HG03571 (cell line): ENCODE data around the gene KIAA1671.

Source experiments
- ATAC-seq: cut with Tn5 transposase; IDR thresholded peaks from one replicate; pipeline ENCODE4 v1.9.1; 2021; ENCODE audit not compliant: unreplicated experiment

KIAA1671 gene

DNA sequence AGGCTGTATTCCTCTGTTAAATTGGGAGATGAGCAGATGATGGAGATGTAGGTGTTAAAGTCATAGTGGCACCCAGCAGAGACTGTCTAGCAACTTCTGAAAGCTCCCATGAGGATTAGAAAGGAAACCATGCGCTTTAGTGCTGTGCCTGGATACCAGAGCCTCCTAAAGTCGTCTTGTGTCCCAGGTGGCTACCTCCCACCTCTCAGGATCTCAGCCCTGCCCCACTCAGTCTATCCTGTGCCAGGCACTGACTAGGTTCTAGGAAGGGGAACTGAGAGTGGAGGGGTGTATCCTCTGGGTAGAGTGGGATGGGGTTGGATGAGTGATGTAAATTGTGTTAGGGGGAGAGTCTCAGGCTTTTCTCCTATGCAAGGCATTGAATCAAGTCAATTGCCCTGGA, 60.2 kb downstream of the KIAA1671 start:
- ATAC-seq: no peak

DNA sequence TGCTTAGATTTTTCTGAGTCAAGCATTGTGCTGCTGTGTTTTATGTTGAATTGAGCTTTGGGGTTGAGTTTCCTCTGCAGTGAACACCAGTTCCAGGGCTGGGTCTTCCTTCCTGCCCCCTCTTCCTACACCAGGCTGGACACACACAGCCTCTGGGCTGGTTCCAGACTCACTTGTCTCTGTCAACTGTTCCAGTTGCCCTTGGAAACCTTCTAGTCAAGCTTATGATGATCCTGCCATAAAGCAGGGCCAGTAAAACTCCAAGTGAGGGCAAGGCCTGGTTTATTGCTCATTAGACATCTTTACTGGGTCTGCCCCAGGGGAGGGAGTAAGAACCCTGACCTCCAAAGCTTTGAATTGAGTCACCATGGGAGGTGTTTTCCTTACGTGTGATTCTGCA, 61.1 kb downstream of the KIAA1671 start:
- no peak for ATAC-seq

DNA sequence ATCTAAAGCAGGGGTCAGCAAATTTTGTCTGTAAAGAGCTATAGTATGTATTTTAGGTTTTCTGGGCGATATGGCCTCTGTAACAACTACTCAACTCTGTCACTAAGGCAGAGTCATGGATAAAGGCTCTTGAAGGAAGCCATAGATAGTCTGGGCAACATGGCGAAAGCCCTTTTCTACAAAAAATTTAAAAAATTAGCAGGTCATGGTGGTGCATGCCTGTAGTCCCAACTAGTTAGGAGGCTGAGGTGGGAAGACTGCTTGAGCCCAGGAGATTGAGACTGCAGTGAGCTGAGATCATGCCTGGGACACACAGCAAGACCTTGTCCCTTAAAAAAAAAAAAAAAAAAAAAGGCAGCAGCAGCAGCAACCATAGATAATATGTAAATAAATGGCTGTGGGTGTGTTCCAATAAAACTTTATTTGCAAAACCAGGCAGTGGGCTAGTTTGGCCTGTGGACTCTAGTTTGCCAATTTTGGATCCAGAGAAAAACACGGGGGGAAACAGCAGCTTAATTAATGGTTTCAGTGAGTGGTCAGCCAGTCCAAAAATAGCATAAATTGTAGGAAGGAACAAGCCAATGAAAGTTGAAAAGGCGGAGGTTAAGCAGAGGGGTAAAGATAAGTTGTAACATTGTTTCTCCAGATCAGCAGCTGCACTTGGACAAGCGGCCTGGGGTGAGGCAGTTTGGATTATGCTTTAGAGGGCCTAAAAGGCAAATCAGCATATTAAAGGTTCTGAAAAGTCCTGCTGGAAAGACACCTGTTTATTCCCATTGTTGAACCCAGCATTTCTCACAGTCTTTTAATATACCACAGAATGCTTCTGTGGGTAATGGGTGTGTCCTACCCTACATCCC, 62.6 kb downstream of the KIAA1671 start:
- no peak for ATAC-seq

- no peak for ATAC-seq
These were observed 63.8 kb downstream of the KIAA1671 start for GRCh38 chr22:25016311-25016710.

GRCh38 chr22:25018009-25018408, 65.5 kb downstream of the KIAA1671 start:
- ATAC-seq: no peak

GRCh38 chr22:25019427-25020184, 67.1 kb downstream of the KIAA1671 start:
- ATAC-seq: no peak

GRCh38 chr22:25021409-25021808, 68.9 kb downstream of the KIAA1671 start:
- ATAC-seq: no peak

DNA sequence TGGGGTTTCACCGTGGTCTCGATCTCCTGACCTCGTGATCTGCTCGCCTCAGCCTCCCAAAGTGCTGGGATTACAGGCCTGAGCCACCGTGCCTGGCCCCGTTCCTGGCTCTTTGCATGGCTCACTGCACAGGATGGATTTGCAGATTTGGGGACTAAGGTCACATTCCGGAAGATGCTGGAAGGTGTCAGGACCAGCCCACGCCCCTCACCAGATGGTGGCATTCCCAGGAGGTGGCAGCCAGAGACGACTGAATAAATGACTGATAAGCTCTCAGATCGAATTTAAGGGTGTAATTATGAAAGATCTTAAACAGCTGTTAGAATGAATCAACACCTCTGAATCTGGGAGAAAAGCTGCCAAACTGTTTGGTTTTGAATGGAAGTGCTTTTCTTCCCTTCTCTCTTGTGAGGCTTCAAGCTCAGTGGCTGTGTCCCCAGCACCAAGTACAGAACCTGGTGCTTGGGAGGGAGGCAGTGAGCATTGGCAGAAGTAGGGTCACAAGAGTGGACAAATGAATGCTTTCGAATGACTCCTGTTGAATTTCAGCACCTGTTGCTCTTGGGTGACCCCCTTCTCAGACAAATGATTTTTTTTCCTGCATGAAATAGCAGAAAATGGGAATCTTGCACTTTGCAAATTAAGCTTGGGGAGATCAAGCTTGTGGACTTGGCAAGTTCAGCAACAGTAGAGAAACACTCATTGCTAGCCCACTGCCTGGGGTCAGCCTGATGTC, 69.6 kb downstream of the KIAA1671 start:
- ATAC-seq: no peak

DNA sequence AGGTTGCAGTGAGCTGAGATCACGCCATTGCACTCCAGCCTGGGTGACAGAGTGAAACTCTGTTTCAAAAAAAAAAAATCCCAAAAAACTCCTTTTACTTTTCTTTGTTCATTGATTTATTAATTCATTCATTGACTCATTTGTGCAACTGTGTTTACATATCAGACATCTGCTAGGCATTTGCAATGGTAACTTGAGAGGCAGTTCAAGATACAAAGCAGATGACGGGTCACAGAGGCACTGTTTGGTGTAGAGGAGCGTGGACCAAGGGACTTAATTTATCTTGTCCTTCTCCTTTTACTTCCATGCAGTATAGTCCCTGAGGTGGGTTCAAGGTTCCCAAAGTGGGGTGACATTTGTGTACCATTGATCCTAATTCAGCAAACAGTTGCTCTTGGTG, 71.4 kb downstream of the KIAA1671 start:
- no peak for ATAC-seq

- ATAC-seq: no peak
These were observed 72.4 kb downstream of the KIAA1671 start for GRCh38 chr22:25024895-25025294.

DNA sequence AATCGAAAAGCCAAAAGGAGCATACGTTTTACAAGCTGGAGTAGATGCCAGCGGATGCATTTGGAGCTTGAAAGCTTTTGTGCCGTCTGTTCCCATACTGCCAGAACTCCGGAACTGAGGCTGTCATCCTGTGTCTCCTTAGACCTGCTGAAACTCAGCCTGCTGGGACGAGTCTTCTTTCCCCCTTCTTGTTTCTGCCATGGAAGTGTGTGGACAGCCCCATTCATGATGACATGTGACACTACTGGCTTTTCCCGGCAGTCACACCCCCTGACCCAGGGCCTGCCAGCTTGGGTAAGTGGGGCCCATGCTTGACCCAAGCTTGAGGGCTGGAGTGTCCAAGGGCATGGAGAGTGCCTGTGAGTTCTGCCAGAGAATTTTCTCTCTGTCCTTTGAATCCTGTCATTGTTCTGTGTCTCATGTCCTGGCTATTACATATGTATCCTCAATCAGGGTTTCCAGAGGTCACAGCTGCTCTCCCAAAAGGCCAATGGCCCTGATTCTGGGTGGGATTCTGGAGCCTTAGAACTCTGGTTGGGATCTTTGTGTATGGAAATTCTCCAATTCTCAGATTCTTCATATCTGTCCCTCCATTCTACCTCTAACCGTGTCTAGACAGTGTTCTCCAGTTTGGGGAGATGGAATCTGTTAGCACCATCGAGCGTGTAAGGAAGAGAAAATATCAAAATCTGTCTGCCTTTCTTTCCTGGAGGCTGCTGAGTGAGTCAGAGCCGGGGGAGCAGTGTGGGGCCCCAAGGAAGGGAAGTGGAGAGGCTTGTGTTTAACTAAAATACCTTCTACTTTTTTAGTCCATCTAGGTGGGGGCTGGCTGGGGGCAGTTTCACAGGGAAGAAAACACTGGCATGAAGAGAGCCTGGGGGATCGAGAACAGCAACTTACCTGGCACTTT, 73.2 kb downstream of the KIAA1671 start:
- ATAC-seq: no peak

- no peak for ATAC-seq
These were observed 74.8 kb downstream of the KIAA1671 start for GRCh38 chr22:25027043-25027906.

DNA sequence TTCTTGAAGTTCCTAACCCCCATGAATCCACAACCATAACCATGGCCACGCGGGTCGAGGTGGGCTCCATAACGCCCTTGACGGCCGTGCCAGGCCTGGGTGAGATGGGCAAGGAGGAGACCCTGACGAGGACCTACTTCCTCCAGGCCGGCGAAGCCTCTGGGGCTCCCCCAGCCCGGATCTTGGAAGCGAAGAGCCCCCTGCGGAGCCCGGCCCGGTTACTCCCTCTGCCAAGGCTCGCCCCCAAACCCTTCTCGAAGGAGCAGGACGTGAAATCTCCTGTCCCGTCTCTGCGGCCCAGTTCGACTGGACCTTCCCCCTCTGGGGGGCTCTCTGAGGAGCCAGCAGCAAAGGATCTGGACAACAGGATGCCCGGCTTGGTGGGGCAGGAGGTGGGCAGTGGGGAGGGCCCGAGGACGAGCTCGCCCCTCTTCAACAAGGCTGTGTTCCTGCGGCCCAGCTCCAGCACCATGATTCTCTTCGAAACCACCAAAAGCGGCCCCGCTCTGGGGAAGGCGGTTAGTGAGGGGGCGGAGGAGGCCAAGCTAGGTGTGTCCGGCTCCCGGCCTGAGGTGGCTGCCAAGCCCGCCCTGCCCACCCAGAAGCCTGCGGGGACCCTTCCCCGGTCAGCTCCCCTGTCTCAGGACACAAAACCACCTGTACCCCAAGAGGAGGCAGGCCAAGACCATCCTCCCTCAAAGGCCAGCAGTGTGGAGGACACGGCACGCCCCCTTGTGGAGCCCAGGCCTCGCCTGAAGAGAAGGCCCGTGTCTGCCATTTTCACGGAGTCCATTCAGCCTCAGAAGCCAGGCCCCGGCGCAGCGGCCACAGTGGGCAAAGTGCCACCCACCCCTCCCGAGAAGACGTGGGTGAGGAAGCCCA, 75.7 kb downstream of the KIAA1671 start:
- ATAC-seq: no peak

- ATAC-seq: no peak
These were observed 76.3 kb downstream of the KIAA1671 start for GRCh38 chr22:25028841-25029141.

- ATAC-seq: no peak
These were observed 76.7 kb downstream of the KIAA1671 start for GRCh38 chr22:25029181-25029580.

- no peak for ATAC-seq
These were observed 78.1 kb downstream of the KIAA1671 start for GRCh38 chr22:25030636-25031035.

DNA sequence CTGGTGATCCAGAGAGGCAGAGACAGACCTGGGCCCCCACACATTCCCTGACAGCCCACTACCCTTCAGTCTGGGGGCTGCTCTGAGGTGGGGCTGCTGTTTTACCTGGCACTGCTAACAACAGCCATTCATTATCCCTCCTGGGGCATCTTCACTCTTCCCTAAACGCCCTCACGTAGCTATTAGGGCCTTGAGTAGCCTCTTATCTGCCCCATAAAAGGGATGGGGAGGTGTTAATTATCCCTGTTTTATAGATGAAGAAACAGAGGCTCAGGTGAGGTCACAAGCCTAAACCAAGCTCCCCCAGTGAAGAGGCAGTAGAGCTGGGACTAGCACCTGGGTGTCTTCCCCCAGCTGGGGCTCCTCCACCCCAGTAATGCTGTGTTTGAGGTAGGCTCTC, 79.5 kb downstream of the KIAA1671 start:
- ATAC-seq: no peak

DNA sequence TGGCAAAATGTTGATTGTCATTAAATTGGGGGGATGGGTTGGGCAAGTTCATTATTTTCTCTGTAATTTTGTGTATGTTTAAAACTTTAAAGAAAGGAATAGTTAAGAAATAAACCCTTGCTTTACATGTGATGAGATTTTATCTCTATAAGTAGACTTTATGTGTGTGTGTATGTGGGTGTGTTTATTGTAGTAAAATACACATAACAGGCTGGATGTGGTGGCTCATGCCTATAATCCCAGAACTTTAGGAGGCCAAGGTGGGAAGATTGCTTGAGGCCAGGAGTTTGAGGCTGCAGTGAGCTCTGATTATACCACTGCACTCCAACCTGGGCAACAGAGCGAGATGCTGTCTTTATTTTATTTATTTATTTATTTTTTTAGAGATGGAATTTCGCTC, 83.2 kb downstream of the KIAA1671 start:
- no peak for ATAC-seq

DNA sequence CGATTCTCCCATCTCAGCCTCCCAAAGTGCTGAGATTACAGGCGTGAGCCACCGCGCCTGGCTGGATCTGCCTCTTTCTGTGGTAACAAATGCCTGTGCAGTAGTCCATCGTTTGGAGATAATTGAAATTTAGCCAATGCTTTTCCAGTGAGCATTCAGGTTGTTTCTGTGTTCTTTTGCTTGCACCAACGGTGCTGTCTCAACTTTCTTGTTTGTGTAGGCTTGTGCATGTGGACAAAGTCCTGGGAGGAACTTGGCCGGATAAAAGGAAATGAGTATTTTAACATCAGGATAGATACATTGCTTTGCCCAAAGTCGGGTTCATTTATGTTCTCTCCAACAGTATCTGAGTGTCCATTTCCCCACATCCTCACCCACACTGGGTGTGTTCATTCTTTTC, 85.7 kb downstream of the KIAA1671 start:
- no peak for ATAC-seq
